ENCODE measurements around the gene PAX3.
A peak's percentile ranks its signal among the peaks of the same experiment; 100 is the strongest.

The PAX3 gene

GRCh38 chr2:222309361-222309760 is 10.6 kb upstream of the PAX3 start:
- Histone ChIP-seq H3K27ac (ENCODE audit: low read length) (no peak overlapping the region), H3K9ac (ENCODE audit: low read depth, low read length) (no peak overlapping the region), H3K36me3 (ENCODE audit: insufficient read depth, low read depth, low read length) (no peaks in the 10 kb centered on the region), H3K9me3 (ENCODE audit: insufficient read depth, low read depth, low read length) (peaks cover 7% of the 10 kb centered on the region; the same call in 1 of the 2 replicates), H3K4me1 (ENCODE audit: insufficient read depth, low read length) (peaks cover 9% of the 10 kb centered on the region; the same call in 1 of the 2 replicates), H3K27me3 (ENCODE audit: insufficient read depth, low read length) (peaks cover 100% of the 10 kb centered on the region), H3K4me3 (ENCODE audit: low read length) (no peak overlapping the region)

GRCh38 chr2:222307978-222308730 is 9.4 kb upstream of the PAX3 start:
- peaks cover 9% of the 10 kb centered on the region; the same call in 1 of the 2 replicates for H3K4me1 ChIP-seq (ENCODE audit: insufficient read depth, low read length)
- peaks cover 100% of the 10 kb centered on the region for H3K27me3 ChIP-seq (ENCODE audit: insufficient read depth, low read length)
- H3K9me3 ChIP-seq (ENCODE audit: insufficient read depth, low read depth, low read length): peaks cover 7% of the 10 kb centered on the region; the same call in 1 of the 2 replicates
- no peak overlapping the region for H3K4me3 ChIP-seq (ENCODE audit: low read length)
- no peak overlapping the region for H3K27ac ChIP-seq (ENCODE audit: low read length)
- H3K9ac ChIP-seq (ENCODE audit: low read depth, low read length): no peak overlapping the region
- no peaks in the 10 kb centered on the region for H3K36me3 ChIP-seq (ENCODE audit: insufficient read depth, low read depth, low read length)

DNA sequence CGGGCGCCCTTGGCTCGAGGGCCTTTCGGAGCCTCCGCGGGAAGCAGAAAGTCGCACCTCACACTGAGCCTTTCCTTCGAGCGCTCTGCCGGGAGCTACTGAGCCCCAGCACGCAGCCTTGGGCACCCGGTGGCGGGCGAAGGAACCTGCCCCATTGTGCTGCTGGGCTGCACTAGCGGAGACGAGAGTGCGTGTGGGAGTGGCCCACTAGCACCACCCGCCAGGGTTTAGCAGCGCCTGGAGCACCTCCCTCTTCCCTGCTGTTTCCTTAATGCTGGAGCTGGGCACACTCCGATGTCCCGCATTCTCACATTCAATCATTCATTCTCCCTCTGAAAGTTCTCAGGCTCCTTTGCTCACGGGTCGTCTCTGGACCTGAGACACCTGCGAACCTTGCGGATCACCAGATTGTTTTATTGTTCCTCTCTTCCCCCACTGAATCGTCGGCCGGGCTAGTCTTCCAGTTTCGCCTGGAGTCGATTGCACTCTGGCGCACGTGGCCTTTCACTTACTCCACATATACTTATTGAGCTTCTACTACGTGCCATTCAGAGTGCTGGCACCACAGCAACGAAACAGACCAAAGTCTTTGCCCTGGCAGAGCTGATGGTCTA is 8.5 kb upstream of the PAX3 start:
- H3K9ac ChIP-seq (ENCODE audit: low read depth, low read length): no peak overlapping the region
- H3K27ac ChIP-seq (ENCODE audit: low read length): no peak overlapping the region
- peaks cover 100% of the 10 kb centered on the region for H3K27me3 ChIP-seq (ENCODE audit: insufficient read depth, low read length)
- peaks cover 9% of the 10 kb centered on the region; the same call in 1 of the 2 replicates for H3K4me1 ChIP-seq (ENCODE audit: insufficient read depth, low read length)
- no peaks in the 10 kb centered on the region for H3K36me3 ChIP-seq (ENCODE audit: insufficient read depth, low read depth, low read length)
- H3K9me3 ChIP-seq (ENCODE audit: insufficient read depth, low read depth, low read length): peaks cover 7% of the 10 kb centered on the region; the same call in 1 of the 2 replicates
- H3K4me3 ChIP-seq (ENCODE audit: low read length): peak overlapping the region; percentile 36; the same call in 1 of the 2 replicates

DNA sequence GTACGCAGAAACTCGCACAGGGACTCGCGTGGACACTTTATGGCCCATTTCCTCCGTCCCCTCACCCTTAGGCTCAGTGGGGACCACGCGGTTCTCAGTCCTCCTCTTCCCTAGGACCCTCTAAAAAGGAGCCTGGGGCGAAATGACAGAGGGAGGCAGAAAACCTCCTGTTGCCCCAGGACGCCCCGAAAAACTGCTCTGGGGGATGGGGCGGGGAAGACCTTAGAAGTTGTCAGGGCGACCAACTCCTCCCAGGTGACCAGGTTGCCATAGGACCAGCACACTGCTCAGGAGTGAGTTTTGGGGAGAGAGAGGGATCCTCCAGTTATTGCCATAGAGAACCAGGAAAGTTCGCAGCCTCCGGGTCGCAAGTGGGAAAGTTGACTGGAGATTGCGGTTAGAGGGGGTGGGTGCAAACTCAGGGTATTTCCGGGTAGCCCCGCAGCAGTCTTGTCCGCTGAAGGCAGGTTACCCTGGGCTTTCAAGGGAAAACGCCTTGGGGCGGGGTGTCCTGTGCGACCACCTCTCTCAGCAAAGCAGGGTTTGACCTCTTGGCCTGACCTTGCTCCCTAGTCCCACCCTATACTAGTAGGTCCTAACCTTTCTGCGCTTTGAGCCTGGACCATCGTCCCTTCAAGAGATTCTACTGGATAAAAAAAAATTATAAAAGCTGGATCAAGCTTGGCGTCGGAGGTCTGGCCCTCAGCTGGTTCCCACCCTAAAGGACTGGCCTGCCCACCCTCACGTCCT is 7.8 kb upstream of the PAX3 start:
- no peaks in the 10 kb centered on the region for H3K36me3 ChIP-seq (ENCODE audit: insufficient read depth, low read depth, low read length)
- H3K27ac ChIP-seq (ENCODE audit: low read length): no peak overlapping the region
- peak overlapping the region; percentile 36; the same call in 1 of the 2 replicates for H3K4me3 ChIP-seq (ENCODE audit: low read length)
- peaks cover 7% of the 10 kb centered on the region; the same call in 1 of the 2 replicates for H3K9me3 ChIP-seq (ENCODE audit: insufficient read depth, low read depth, low read length)
- no peak overlapping the region for H3K9ac ChIP-seq (ENCODE audit: low read depth, low read length)
- H3K4me1 ChIP-seq (ENCODE audit: insufficient read depth, low read length): peaks cover 9% of the 10 kb centered on the region; the same call in 1 of the 2 replicates
- peaks cover 100% of the 10 kb centered on the region for H3K27me3 ChIP-seq (ENCODE audit: insufficient read depth, low read length)

GRCh38 chr2:222305516-222306392 is 7.0 kb upstream of the PAX3 start:
- Histone ChIP-seq H3K36me3 (ENCODE audit: insufficient read depth, low read depth, low read length) (no peaks in the 10 kb centered on the region), H3K27me3 (ENCODE audit: insufficient read depth, low read length) (peaks cover 100% of the 10 kb centered on the region), H3K9ac (ENCODE audit: low read depth, low read length) (no peak overlapping the region), H3K9me3 (ENCODE audit: insufficient read depth, low read depth, low read length) (peaks cover 7% of the 10 kb centered on the region; the same call in 1 of the 2 replicates), H3K4me1 (ENCODE audit: insufficient read depth, low read length) (peaks cover 13% of the 10 kb centered on the region; the same call in 1 of the 2 replicates), H3K27ac (ENCODE audit: low read length) (no peak overlapping the region), H3K4me3 (ENCODE audit: low read length) (peak overlapping the region; percentile 36; the same call in 1 of the 2 replicates)

- Histone ChIP-seq H3K9ac (ENCODE audit: low read depth, low read length) (no peak overlapping the region), H3K27me3 (ENCODE audit: insufficient read depth, low read length) (peaks cover 100% of the 10 kb centered on the region), H3K4me1 (ENCODE audit: insufficient read depth, low read length) (peaks cover 13% of the 10 kb centered on the region; the same call in 1 of the 2 replicates), H3K9me3 (ENCODE audit: insufficient read depth, low read depth, low read length) (peaks cover 7% of the 10 kb centered on the region; the same call in 1 of the 2 replicates), H3K27ac (ENCODE audit: low read length) (no peak overlapping the region), H3K4me3 (ENCODE audit: low read length) (peak overlapping the region; percentile 36; the same call in 1 of the 2 replicates), H3K36me3 (ENCODE audit: insufficient read depth, low read depth, low read length) (no peaks in the 10 kb centered on the region)
Observed at GRCh38 chr2:222304737-222305515, 6.1 kb upstream of the PAX3 start.

- Histone ChIP-seq H3K27me3 (ENCODE audit: insufficient read depth, low read length) (peaks cover 100% of the 10 kb centered on the region), H3K4me3 (ENCODE audit: low read length) (no peak overlapping the region), H3K9me3 (ENCODE audit: insufficient read depth, low read depth, low read length) (peaks cover 7% of the 10 kb centered on the region; the same call in 1 of the 2 replicates), H3K36me3 (ENCODE audit: insufficient read depth, low read depth, low read length) (no peaks in the 10 kb centered on the region), H3K4me1 (ENCODE audit: insufficient read depth, low read length) (peaks cover 13% of the 10 kb centered on the region; the same call in 1 of the 2 replicates), H3K9ac (ENCODE audit: low read depth, low read length) (no peak overlapping the region), H3K27ac (ENCODE audit: low read length) (no peak overlapping the region)
Observed at GRCh38 chr2:222303828-222304736, 5.3 kb upstream of the PAX3 start.

DNA sequence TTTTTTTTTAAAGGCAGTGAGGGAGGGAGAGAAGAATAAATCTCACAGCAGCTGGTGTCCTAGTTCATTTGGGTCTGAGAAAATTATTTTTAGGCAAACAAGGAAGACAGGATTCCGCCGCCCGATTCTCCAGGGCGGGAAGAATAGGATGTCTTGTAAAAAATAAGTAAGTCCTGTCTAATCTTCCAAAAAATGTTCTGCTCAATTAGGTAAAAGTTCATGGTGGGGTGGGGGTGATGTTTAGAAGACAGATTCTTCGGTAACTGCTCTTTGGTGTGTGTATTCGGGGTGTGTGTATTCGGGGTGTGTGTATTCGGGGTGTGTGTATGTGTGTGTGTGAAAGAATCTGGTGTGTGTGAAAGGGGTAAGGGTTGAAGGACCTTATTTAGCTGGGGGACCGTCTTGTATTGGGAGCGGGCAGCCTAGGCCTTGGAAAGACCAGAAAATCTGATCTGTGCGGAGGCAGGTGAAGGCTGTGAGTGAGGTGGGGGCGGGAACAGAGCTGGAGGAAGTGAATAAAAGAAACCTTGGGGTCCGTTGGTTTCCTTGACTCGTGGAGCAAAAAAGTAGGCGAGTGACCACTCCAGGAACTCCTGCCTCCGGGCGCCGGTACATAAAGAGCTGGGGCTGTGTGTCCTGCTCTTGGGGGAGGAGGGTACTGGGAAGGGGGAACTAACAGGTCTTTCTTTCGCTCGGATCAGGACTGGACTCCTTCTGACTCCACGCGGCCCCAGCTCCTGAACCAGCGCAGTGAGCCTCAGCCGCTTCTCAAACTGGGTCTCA is 4.4 kb upstream of the PAX3 start:
- Histone ChIP-seq H3K36me3 (ENCODE audit: insufficient read depth, low read depth, low read length) (no peaks in the 10 kb centered on the region), H3K4me3 (ENCODE audit: low read length) (no peak overlapping the region), H3K27me3 (ENCODE audit: insufficient read depth, low read length) (peaks cover 100% of the 10 kb centered on the region), H3K4me1 (ENCODE audit: insufficient read depth, low read length) (peaks cover 13% of the 10 kb centered on the region; the same call in 1 of the 2 replicates), H3K27ac (ENCODE audit: low read length) (no peak overlapping the region), H3K9me3 (ENCODE audit: insufficient read depth, low read depth, low read length) (peaks cover 4% of the 10 kb centered on the region; the same call in 1 of the 2 replicates), H3K9ac (ENCODE audit: low read depth, low read length) (no peak overlapping the region)

Data from iPS-20b (cell line).